ENCODE results near the gene GSTT2B. TPM values are rescaled to one million over a fixed set of nuclear protein-coding genes. Genes with fewer than 3 reads are reported as not detected.
A peak's percentile ranks its signal among the peaks of the same experiment; 100 is the strongest.
"Not testable (repeated sequence)": the region's sequence is repeated elsewhere in the genome, so short reads cannot be mapped to it uniquely, and the experiment has no call there.

The GSTT2B gene
- total RNA-seq, 1 donor from 2014 or later, result not detected

- H3K27me3 Mint-ChIP-seq (ENCODE audit: insufficient read depth, low read depth), result peaks cover 2% of the 10 kb centered on the region
- Histone ChIP-seq H3K9ac (no peak overlapping the region), H3F3A (ENCODE audit: low read depth) (no peaks in the 10 kb centered on the region), H4K20me1 (ENCODE audit: low read depth) (no peaks in the 10 kb centered on the region), H3K36me3 (no peaks in the 10 kb centered on the region), H3K79me2 (ENCODE audit: low read depth) (no peaks in the 10 kb centered on the region), H2AFZ (replicated peaks) (peak overlapping the region; percentile 75), H3K4me2 (no peak overlapping the region), H3K4me1 (peaks cover 6% of the 10 kb centered on the region), H3K27ac (no peak overlapping the region), H3K9me3 (ENCODE audit: low read depth) (no peaks in the 10 kb centered on the region), H3K27me3 (no peaks in the 10 kb centered on the region), H3K4me3 (no peak overlapping the region)
- H3K4me3 Mint-ChIP-seq, result peak overlapping the region; percentile 23
- peak; percentile 53 for DNase-seq (ENCODE audit: low spot score)
- peaks cover 8% of the 10 kb centered on the region for H3K4me1 Mint-ChIP-seq
- TF ChIP-seq EZH2phosphoT487 (IDR thresholded peaks at IDR 0.05), result no peak
- TF ChIP-seq EZH2 (IDR thresholded peaks at IDR 0.05), result no peak
- TF ChIP-seq CTCF (IDR thresholded peaks at IDR 0.05), result peak; percentile 11
- H3K27ac Mint-ChIP-seq, result peak overlapping the region; percentile 59
- H3K36me3 Mint-ChIP-seq, result no peaks in the 10 kb centered on the region
- H3K9me3 Mint-ChIP-seq, result no peaks in the 10 kb centered on the region
Observed at GRCh38 chr22:24001314-24001713, 40.3 kb upstream of the GSTT2B start.

- H3K4me1 ChIP-seq; H3F3A ChIP-seq (ENCODE audit: low read depth); H3K79me2 ChIP-seq (ENCODE audit: low read depth); H3K27ac ChIP-seq; H3K9me3 Mint-ChIP-seq; H3K4me1 Mint-ChIP-seq; H3K27me3 ChIP-seq; H3K36me3 Mint-ChIP-seq; H3K9ac ChIP-seq; H2AFZ ChIP-seq (replicated peaks); H4K20me1 ChIP-seq (ENCODE audit: low read depth); H3K36me3 ChIP-seq; H3K27me3 Mint-ChIP-seq (ENCODE audit: insufficient read depth, low read depth); H3K9me3 ChIP-seq (ENCODE audit: low read depth); H3K4me3 Mint-ChIP-seq; H3K4me3 ChIP-seq; H3K4me2 ChIP-seq; DNase-seq (ENCODE audit: low spot score): not testable (repeated sequence)
- H3K27ac Mint-ChIP-seq, result peak overlapping the region; percentile 8
Observed at GRCh38 chr22:23999779-24000178, 38.8 kb upstream of the GSTT2B start.

GRCh38 chr22:23997092-23997491, 36.1 kb upstream of the GSTT2B start:
- H3K27me3 Mint-ChIP-seq (ENCODE audit: insufficient read depth, low read depth), result peaks cover 3% of the 10 kb centered on the region
- no peak overlapping the region for H3K4me3 Mint-ChIP-seq
- H3K9me3 Mint-ChIP-seq, result no peaks in the 10 kb centered on the region
- no peaks in the 10 kb centered on the region for H3F3A ChIP-seq (ENCODE audit: low read depth)
- no peak overlapping the region for H3K27ac ChIP-seq
- no peaks in the 10 kb centered on the region for H3K9me3 ChIP-seq (ENCODE audit: low read depth)
- no peaks in the 10 kb centered on the region for H3K27me3 ChIP-seq
- no peak for DNase-seq (ENCODE audit: low spot score)
- no peaks in the 10 kb centered on the region for H3K36me3 Mint-ChIP-seq
- no peak overlapping the region for H3K9ac ChIP-seq
- TF ChIP-seq EZH2phosphoT487 (IDR thresholded peaks at IDR 0.05), result no peak
- TF ChIP-seq CTCF (IDR thresholded peaks at IDR 0.05), result no peak
- no peak for TF ChIP-seq EZH2 (IDR thresholded peaks at IDR 0.05)
- H3K4me1 Mint-ChIP-seq, result peaks cover 3% of the 10 kb centered on the region
- no peak overlapping the region for H3K4me3 ChIP-seq
- H4K20me1 ChIP-seq (ENCODE audit: low read depth), result no peaks in the 10 kb centered on the region
- no peak overlapping the region for H2AFZ ChIP-seq (replicated peaks)
- H3K4me1 ChIP-seq, result peaks cover 6% of the 10 kb centered on the region
- no peak overlapping the region for H3K4me2 ChIP-seq
- H3K79me2 ChIP-seq (ENCODE audit: low read depth), result no peaks in the 10 kb centered on the region
- no peaks in the 10 kb centered on the region for H3K36me3 ChIP-seq
- no peak overlapping the region for H3K27ac Mint-ChIP-seq

- H3K36me3 Mint-ChIP-seq; H3K9ac ChIP-seq; H3K27me3 Mint-ChIP-seq (ENCODE audit: insufficient read depth, low read depth); H3K36me3 ChIP-seq; H3K9me3 ChIP-seq (ENCODE audit: low read depth); DNase-seq (ENCODE audit: low spot score); H3K9me3 Mint-ChIP-seq; H3K27me3 ChIP-seq; H3K27ac ChIP-seq; H4K20me1 ChIP-seq (ENCODE audit: low read depth); H3K4me1 Mint-ChIP-seq; H3K4me3 Mint-ChIP-seq; H3K4me2 ChIP-seq; H3F3A ChIP-seq (ENCODE audit: low read depth); H2AFZ ChIP-seq (replicated peaks); H3K79me2 ChIP-seq (ENCODE audit: low read depth); H3K4me1 ChIP-seq; H3K4me3 ChIP-seq: not testable (repeated sequence)
- H3K27ac Mint-ChIP-seq, result peak overlapping the region; percentile 79
Observed at GRCh38 chr22:23993581-23994177, 32.7 kb upstream of the GSTT2B start.

GRCh38 chr22:23993080-23993479, 32.1 kb upstream of the GSTT2B start:
- not testable (repeated sequence) for DNase-seq (ENCODE audit: low spot score)

GRCh38 chr22:23989583-23990244, 28.7 kb upstream of the GSTT2B start:
- not testable (repeated sequence) for DNase-seq (ENCODE audit: low spot score)

More at GRCh38 chr22:23993080-23993479, 32.1 kb upstream of the GSTT2B start:
- H3K27me3 ChIP-seq; H3K4me2 ChIP-seq; H3K4me3 ChIP-seq; H3K9me3 ChIP-seq (ENCODE audit: low read depth); H3K27ac Mint-ChIP-seq; H3K9ac ChIP-seq; H3K4me1 Mint-ChIP-seq; H3F3A ChIP-seq (ENCODE audit: low read depth); H3K27me3 Mint-ChIP-seq (ENCODE audit: insufficient read depth, low read depth); H2AFZ ChIP-seq (replicated peaks); H3K36me3 ChIP-seq; H3K9me3 Mint-ChIP-seq; H3K36me3 Mint-ChIP-seq; H3K4me3 Mint-ChIP-seq; H3K27ac ChIP-seq; H4K20me1 ChIP-seq (ENCODE audit: low read depth); H3K79me2 ChIP-seq (ENCODE audit: low read depth); H3K4me1 ChIP-seq: not testable (repeated sequence)

More at GRCh38 chr22:23989583-23990244, 28.7 kb upstream of the GSTT2B start:
- not testable (repeated sequence) for H3K36me3 ChIP-seq; H3K27ac ChIP-seq; H3K4me3 Mint-ChIP-seq; H3F3A ChIP-seq (ENCODE audit: low read depth); H3K27me3 Mint-ChIP-seq (ENCODE audit: insufficient read depth, low read depth); H2AFZ ChIP-seq (replicated peaks); H3K36me3 Mint-ChIP-seq; H3K9ac ChIP-seq; H3K4me2 ChIP-seq; H3K27me3 ChIP-seq; H3K79me2 ChIP-seq (ENCODE audit: low read depth); H3K27ac Mint-ChIP-seq; H3K4me1 ChIP-seq; H3K4me1 Mint-ChIP-seq; H3K9me3 ChIP-seq (ENCODE audit: low read depth); H4K20me1 ChIP-seq (ENCODE audit: low read depth); H3K4me3 ChIP-seq; H3K9me3 Mint-ChIP-seq
